Skeletal muscle tissue (tissue), 4 donors: ENCODE results near the gene TFAM. TPM values are rescaled to one million over a fixed set of nuclear protein-coding genes. Genes with fewer than 3 reads are reported as not detected.

Source experiments
- H3K27ac ChIP-seq: one replicate; pipeline ENCODE4 v1.7.0; 2013; ENCODE audit warnings: mild to moderate bottlenecking, low read depth, low read length, inconsistent platforms
- H3K27me3 ChIP-seq, 3 donors: one replicate each; pipeline ENCODE4 v1.7.0; 2013; ENCODE audit warnings: low read length in 3 of 3; ENCODE audit not compliant: control insufficient read depth in 3 of 3, insufficient read depth in 3 of 3
- H3K36me3 ChIP-seq, 3 donors: one replicate each; pipeline ENCODE4 v1.7.0; 2013; ENCODE audit warnings: low read length in 3 of 3; ENCODE audit not compliant: control insufficient read depth in 3 of 3, insufficient read depth in 3 of 3
- H3K4me1 ChIP-seq, 3 donors: one replicate each; pipeline ENCODE4 v1.7.0; 2013; ENCODE audit warnings: low read length in 3 of 3, mild to moderate bottlenecking in 3 of 3; ENCODE audit not compliant: control insufficient read depth in 3 of 3, insufficient read depth in 3 of 3
- H3K4me3 ChIP-seq, 3 donors: one replicate each; pipeline ENCODE4 v1.7.0; 2013; ENCODE audit warnings: low read length in 3 of 3
- H3K9ac ChIP-seq, 3 donors: one replicate each; pipeline ENCODE4 v1.7.0; 2013; ENCODE audit warnings: low read length in 3 of 3, mild to moderate bottlenecking in 3 of 3, moderate library complexity in 2 of 3, low read depth in 1 of 3
- H3K9me3 ChIP-seq, 3 donors: one replicate each; pipeline ENCODE4 v1.7.0; 2013; ENCODE audit warnings: low read length in 3 of 3; ENCODE audit not compliant: control insufficient read depth in 3 of 3
- total RNA-seq: library from RNA; depleted of rRNA; stranded (reverse); fragments of >200 nt; gene quantifications from one replicate; pipeline ENCODE4 v1.2.3, GENCODE V29; 2014
- donor health status: Osteomylitis.

Gene TFAM
- total RNA-seq: 14.6 TPM

DNA sequence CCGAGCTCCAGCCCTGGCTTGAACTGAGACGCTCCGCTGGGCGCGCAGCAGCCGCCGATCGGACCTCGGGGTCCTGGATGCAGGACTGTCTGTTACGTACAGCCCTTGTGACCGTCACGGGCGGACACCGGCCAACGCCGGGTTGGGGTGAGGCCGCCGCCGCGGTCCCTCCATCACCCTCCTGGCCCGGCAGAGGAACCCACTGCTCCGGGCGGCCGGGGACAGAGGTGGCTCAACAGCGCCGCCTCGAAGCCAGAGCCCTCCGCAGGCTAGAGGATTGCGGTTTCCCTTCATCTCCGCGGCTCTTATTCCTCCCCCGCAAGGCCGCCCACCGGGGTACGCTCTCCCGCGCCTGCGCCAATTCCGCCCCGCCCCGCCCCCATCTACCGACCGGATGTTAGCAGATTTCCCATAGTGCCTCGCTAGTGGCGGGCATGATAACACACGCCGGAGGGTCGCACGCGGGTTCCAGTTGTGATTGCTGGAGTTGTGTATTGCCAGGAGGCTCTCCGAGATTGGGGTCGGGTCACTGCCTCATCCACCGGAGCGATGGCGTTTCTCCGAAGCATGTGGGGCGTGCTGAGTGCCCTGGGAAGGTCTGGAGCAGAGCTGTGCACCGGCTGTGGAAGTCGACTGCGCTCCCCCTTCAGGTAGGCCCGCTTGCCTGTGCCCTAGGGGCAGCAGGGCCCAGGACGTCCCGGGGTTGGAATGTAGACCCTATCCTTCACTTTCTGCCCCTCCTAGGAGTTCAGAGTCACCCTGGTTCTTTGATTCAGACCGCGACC, at the start of gene TFAM:
TSS of gene TFAM (plus strand) at position 412 of the 785 bp plus-strand sequence. CDS start at position 550, 138 bp downstream.
- Histone ChIP-seq H3K27me3 (no peaks in the 10 kb centered on the region), H3K36me3 (peaks cover 7 to 27% (median 20%) of the 10 kb centered on the region in 3 donors), H3K4me3 (peak within 1 kb of the TSS; percentile 86 to 98 (median 95)), H3K9me3 (no peaks in the 10 kb centered on the region), H3K27ac (peak within 1 kb of the TSS; percentile 90), H3K4me1 (peaks cover 7 to 14% (median 10%) of the 10 kb centered on the region in 3 donors), H3K9ac (peak within 1 kb of the TSS; percentile 90 to 97 (median 92))

DNA sequence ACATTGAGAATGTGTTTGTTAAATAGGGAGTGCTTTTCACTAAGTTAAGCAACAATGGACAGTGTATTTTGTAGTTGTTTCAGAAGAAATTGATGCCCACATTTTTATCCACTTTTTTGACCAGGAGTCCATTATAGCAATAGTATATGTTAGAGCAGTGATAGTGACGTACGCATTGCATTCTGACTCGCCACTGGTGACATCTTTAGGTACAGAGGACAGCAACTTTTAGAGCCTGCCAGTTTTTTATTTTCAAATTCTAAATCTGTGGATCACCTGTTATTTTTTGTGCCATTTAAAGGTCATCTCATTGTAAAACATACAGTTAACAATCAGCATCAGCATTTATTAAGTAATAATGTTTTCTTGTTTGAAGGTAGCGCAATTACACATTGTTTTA, 49.0 kb upstream of the TFAM start:
- H3K27ac ChIP-seq: peak overlapping the region; percentile 99
- peak overlapping the region; percentile 84 to 90 (median 86) for H3K4me3 ChIP-seq
- H3K36me3 ChIP-seq: no peaks in the 10 kb centered on the region
- H3K9me3 ChIP-seq: no peaks in the 10 kb centered on the region
- peak overlapping the region; percentile 92 to 99 (median 98) for H3K9ac ChIP-seq
- H3K27me3 ChIP-seq: no peaks in the 10 kb centered on the region
- H3K4me1 ChIP-seq: peaks cover 5 to 16% (median 14%) of the 10 kb centered on the region in 3 donors

DNA sequence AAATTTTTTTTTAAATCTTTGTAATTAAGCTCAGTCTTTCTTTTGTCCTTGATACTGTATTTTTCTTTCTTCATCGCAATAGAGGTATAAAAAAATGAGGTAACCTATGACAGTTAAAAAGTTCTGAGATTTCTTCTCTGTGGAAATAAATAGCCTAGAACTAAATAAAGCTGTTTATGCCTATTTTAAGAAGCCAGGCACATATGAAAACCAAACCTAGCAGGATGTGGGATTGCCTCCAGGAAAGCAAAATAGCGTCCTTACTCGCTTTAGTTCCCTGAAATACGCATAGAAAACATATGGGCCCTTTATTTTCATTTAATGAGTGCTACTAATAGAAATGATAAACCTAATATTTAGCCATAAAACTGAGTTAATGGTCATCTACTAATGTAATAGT, 43.8 kb upstream of the TFAM start:
- H3K9me3 ChIP-seq: no peaks in the 10 kb centered on the region
- peak overlapping the region in 2 of 3 donors; percentile 13 to 38 for H3K4me3 ChIP-seq
- H3K36me3 ChIP-seq: peaks cover 0 to 3% (median 0%) of the 10 kb centered on the region in 3 donors
- peak overlapping the region; percentile 65 for H3K27ac ChIP-seq
- H3K4me1 ChIP-seq: peaks cover 10 to 37% (median 28%) of the 10 kb centered on the region in 3 donors
- H3K9ac ChIP-seq: peak overlapping the region; percentile 34 to 51 (median 39)
- H3K27me3 ChIP-seq: no peaks in the 10 kb centered on the region

DNA sequence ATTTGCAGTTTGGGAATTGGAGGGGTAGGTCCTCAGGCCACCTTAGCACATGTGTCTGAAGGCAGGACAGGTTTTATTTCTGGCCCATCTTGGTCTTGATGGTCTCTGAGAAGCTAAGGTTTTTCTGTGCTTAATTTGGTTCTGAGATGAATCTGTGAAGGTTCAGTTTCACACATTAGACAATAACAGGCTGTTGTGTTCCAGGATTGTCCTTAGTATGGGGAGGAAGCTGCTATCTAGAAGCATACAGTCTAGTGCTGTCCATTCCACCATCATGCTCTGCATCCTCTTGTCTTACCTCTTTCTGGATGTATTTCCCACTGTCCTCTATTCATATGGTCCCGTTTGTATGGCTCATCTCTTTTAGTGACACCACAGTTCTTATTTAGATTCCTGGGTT, 43.3 kb upstream of the TFAM start:
- peak overlapping the region in 2 of 3 donors; percentile 39 to 51 for H3K9ac ChIP-seq
- H3K27ac ChIP-seq: peak overlapping the region; percentile 65
- H3K27me3 ChIP-seq: no peaks in the 10 kb centered on the region
- peak overlapping the region in 2 of 3 donors; percentile 13 to 38 for H3K4me3 ChIP-seq
- peaks cover 0 to 4% (median 3%) of the 10 kb centered on the region in 3 donors for H3K36me3 ChIP-seq
- H3K4me1 ChIP-seq: peaks cover 10 to 33% (median 32%) of the 10 kb centered on the region in 3 donors
- H3K9me3 ChIP-seq: no peaks in the 10 kb centered on the region

DNA sequence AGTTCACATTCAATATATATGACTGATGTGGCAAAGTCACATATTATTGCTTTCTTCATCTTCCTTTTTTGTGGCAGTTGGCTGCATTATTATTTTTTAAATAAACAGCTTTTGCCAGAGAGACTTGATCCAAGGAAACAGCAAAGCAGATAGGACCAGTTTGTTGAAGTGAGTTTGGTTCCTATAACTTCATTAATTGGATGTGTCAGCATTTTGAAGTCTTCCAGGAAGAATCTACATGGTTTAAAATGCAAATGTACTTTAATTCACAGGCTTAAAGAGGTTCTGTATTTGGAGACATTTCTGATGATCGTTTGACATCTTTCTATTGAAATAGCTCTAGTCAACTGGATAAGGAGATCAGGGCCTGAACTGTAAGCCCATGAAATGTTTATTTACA, 37.2 kb upstream of the TFAM start:
- H3K9ac ChIP-seq: no peak overlapping the region
- H3K27ac ChIP-seq: no peak overlapping the region
- no peaks in the 10 kb centered on the region for H3K27me3 ChIP-seq
- H3K4me1 ChIP-seq: peaks cover 33 to 41% (median 35%) of the 10 kb centered on the region in 3 donors
- peaks cover 0 to 7% (median 3%) of the 10 kb centered on the region in 3 donors for H3K36me3 ChIP-seq
- H3K4me3 ChIP-seq: no peak overlapping the region
- H3K9me3 ChIP-seq: no peaks in the 10 kb centered on the region

DNA sequence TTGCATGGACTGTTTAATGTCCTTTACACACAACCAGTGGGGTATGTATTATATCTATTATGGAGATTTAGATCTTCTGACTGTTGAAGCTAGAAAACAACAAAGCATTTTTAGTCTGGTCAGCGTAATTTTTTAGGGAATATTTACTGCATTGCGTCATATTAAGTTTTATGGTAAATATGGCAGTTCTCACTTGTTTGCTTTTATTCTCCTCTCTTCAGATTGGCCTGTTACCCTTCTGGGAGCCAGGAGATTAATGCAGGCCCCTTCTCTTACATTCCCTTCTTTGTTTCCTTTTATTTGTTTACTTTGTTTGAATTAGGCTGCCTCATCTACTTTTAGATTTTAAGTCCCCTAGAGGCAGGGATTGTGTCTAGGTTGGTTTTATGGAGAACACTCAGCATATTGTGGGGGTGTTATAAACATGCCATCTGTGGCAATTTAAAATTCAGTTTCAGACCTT, 36.6 kb upstream of the TFAM start:
- no peaks in the 10 kb centered on the region for H3K9me3 ChIP-seq
- no peak overlapping the region for H3K4me3 ChIP-seq
- peaks cover 36 to 40% (median 38%) of the 10 kb centered on the region in 3 donors for H3K4me1 ChIP-seq
- peak overlapping the region in 1 of 3 donors; percentile 7 for H3K9ac ChIP-seq
- H3K27ac ChIP-seq: no peak overlapping the region
- H3K27me3 ChIP-seq: no peaks in the 10 kb centered on the region
- H3K36me3 ChIP-seq: peaks cover 0 to 7% (median 0%) of the 10 kb centered on the region in 3 donors

DNA sequence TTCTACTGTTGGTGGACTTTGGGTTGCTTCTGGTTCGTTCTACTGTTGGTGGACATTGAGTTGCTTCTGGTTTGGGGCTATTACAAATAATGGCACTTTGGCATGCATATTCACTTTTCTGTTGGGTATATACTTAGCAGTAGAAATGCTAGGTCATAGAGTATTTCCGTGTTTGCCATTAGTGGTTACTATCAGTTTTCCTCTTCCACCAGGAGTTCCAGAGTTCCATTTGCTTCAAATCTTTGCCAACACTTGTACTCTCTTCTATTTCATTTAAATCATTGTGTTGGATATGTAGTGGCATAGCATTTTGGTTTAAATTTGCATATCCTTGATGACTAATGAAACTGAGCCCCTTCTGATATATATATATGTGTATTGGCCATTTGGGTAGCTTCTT, 35.2 kb upstream of the TFAM start:
- Histone ChIP-seq H3K27ac (no peak overlapping the region), H3K4me1 (peaks cover 30 to 38% (median 31%) of the 10 kb centered on the region in 3 donors)

DNA sequence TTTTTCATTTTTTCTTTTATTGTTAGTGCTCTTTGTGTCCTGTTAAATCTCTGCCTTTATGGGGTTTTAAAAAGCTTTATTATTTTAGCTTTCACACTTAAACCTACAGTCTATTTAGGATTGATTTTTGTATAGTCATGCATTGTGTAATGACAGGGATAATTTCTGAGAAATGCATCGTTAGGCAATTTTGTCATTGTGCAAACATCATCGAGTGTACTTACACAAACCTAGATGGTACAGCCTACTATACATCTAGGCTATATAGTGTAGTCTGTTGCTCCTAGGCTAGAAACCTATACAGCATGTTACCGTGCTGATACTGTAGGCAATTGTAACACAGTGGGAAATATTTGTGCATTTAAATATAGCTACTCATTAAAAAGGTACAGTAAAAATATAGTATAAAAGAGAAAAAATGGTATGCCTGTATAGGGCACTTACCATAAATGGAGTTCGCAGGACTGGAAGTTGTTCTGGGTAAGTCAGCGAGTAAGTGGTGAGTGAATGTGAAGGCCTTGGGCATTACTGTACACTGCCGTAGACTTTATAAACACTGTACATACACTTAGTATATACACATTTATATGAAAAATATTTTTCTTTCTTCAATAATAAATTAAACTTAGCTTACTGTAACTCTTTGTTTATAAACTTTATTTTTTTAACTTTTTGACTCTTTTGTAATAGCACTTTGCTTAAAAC, 34.4 kb upstream of the TFAM start:
- H3K4me1 ChIP-seq: peaks cover 34 to 41% (median 38%) of the 10 kb centered on the region in 3 donors

More for the DNA sequence above, 35.2 kb upstream of the TFAM start:
- peak overlapping the region in 1 of 3 donors; percentile 16 for H3K4me3 ChIP-seq
- H3K27me3 ChIP-seq: no peaks in the 10 kb centered on the region
- peaks cover 0 to 7% (median 0%) of the 10 kb centered on the region in 3 donors for H3K36me3 ChIP-seq
- H3K9ac ChIP-seq: no peak overlapping the region
- no peaks in the 10 kb centered on the region for H3K9me3 ChIP-seq

DNA sequence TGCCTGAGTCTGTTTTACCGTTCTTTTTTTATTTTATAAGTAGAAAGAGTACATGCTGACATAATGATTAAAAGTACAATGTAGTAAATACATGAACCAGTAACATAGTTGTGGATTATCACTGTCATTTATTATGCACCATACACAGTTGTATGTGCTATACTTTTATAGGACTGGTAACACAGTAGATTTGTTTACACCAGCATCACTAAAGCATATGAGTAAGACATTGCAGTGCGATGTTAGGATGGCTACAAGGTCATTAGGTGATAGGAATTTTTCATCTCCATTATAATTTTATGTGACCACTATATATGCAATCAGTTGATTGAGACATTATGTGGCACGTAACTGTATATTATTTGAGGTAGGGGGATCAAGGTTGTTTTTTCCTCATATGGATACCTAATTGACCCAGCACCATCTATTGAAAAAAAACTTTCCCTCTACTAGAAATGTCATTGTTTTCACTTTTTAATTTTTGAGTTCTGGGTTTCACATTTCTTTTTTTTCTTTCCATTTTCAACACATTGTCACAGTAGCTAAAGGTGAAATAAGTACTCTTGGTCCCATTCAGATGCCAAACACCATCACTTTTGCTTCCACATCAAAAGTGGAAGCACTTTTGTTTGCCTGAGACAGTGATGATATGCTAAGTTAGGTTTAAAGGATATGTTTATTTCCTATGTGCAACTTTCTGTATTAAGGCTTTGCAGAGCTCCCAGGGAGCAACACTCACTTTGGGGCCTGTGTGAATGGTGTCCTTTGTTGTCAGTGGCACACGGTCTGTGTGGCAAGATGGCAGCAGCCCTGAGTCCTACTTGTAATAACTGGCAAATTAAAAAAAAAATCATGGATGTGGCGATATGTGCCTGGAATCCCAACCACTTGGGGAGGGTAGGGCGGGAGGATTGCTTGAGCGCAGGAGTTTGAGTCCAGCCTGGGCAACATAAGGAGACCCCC, 33.3 kb upstream of the TFAM start:
- Histone ChIP-seq H3K9me3 (no peaks in the 10 kb centered on the region), H3K36me3 (peaks cover 0 to 4% (median 0%) of the 10 kb centered on the region in 3 donors), H3K27me3 (no peaks in the 10 kb centered on the region), H3K27ac (no peak overlapping the region), H3K4me3 (no peak overlapping the region), H3K9ac (no peak overlapping the region), H3K4me1 (peaks cover 35 to 49% (median 43%) of the 10 kb centered on the region in 3 donors)

More for the DNA sequence above, 34.4 kb upstream of the TFAM start:
- Histone ChIP-seq H3K27ac (no peak overlapping the region), H3K27me3 (no peaks in the 10 kb centered on the region), H3K9ac (no peak overlapping the region), H3K36me3 (peaks cover 0 to 7% (median 0%) of the 10 kb centered on the region in 3 donors), H3K9me3 (no peaks in the 10 kb centered on the region), H3K4me3 (no peak overlapping the region)
